HG03060 (cell line): ENCODE results near the gene ZNF610.

Experiments
- ATAC-seq: cut with Tn5 transposase; IDR thresholded peaks from one replicate; pipeline ENCODE4 v1.9.1; 2021; ENCODE audit warnings: low read depth, moderate number of reproducible peaks; ENCODE audit not compliant: unreplicated experiment

The ZNF610 gene

DNA sequence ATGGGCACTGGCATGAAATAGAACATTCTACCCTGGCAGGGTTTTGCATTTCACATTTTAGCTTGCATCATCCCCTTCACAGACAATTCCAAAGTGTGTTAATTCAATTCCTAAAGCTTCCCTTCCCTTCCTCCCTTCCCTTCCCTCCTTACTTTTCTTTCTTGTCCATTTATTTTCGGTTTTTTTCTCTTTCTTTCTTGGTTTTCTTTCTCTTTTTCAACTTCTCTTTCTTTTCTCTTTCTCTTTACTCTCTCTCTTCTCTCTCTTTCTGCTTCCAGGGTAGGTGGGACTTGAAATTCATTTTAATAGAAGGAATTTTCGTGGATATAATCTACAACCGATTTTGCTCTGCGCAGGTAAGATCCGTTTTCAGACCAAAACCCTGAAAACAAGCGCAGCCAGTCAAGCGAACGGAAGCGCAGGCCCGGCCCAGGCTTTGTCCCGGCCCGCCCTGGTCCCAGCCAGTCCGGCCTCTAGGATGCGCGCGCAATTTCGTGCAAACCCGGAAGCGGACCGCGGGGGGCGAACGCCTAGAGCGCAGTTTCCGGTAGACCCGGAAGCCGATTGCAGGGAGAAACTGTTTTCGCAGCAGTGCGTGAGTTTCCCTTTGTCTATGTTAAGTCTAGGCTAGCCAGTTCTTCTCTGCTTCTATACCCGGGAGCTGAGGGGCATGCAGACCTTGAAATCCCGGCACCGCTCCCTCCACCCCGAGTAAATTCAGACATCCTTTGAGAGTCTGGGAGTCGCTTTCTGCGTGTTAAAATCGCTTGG, 61.5 kb downstream of the ZNF610 start, which contains the start of gene ZNF528:
TSS of gene ZNF528 (plus strand) at position 540 of the 771 bp plus-strand sequence. CDS start 4,165 bp downstream, outside the sequence.
- no peak for ATAC-seq

DNA sequence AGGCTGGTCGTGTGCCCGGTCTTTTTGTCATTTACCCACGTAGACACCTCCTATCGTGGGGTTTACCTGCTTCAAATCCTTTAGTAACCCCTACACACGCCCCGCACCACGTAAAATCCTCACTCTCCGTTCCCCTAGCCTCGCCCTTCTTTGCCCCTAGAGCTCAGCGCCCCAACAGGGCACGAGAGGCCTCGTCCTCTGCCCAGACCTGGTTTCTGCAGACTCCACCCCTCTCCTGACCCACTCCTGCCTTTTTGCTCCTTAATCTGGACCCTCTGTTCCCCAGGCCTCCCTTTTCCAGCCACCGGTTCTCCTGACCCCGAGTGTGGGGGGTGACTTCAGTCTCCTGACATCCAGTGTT, 62.0 kb downstream of the ZNF610 start:
- no peak for ATAC-seq

DNA sequence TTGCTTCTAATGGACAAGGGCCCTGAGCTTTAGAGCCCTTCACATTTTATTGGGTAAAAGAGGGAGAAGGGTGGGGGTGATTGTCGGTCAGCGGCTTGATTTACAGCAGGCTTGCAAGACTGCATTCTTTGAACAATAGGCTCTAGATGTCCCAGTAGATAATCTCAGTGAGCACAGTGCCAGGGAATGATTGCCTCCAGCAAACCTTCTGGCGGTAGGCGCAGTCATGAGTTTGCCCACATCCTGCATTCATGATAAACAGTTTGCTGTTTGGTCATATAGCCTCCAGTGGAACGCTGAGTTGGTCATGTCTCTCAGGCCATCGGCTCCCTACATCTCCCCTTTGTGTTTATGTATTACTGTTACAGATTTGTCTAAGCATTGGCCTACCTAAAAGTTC, 74.2 kb downstream of the ZNF610 start:
- ATAC-seq: no peak

DNA sequence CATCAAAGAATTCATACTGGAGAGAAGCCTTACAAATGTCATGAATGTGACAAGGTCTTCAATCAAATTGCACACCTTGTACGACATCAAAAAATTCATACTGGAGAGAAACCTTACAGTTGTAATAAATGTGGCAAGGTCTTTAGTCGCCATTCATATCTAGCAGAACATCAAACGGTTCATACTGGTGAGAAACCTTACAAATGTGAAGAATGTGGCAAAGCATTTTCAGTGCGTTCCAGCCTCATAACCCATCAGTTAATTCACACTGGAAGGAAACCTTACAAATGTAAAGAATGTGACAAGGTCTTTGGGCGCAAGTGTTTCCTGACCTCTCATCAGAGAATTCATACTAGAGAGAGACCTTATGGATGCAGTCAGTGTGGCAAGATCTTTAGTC, 79.7 kb downstream of the ZNF610 start:
- no peak for ATAC-seq
